ENCODE results near the gene BCAM. TPM values are rescaled to one million over a fixed set of nuclear protein-coding genes. Genes with fewer than 3 reads are reported as not detected.

Gene BCAM
- total RNA-seq, 4 donors from 2014 or later = 83.5 to 139 (median 90.9) TPM

DNA sequence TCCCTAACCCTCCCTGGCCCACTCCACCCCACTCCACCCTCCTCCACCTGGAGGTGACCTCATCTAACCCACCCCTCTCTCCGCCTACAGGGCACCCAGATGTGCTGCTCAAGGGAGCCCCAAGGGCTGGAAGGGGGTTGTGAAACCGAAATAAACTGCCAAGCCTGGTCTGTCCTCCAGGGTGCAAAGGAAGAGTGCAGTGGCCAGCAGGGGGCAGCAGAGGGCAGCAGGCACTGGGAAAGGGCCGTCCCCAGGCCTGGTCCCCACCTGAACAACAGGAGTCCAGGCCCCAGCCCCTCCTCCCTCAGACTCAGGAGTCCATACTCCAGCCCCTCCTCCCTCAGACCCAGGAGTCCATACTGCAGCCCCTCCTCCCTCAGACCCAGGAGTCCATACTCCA, 8.4 kb upstream of the BCAM start:
- Histone ChIP-seq H3K4me3 (no peak overlapping the region), H3K27me3 (no peaks in the 10 kb centered on the region), H3K4me1 (peaks cover 0 to 18% (median 0%) of the 10 kb centered on the region in 4 donors), H3K9me3 (peaks cover 0 to 6% (median 0%) of the 10 kb centered on the region in 4 donors), H3K36me3 (no peaks in the 10 kb centered on the region), H3K27ac (peak overlapping the region in 1 of 4 donors; percentile 29)
- TF ChIP-seq, protein P1, sequence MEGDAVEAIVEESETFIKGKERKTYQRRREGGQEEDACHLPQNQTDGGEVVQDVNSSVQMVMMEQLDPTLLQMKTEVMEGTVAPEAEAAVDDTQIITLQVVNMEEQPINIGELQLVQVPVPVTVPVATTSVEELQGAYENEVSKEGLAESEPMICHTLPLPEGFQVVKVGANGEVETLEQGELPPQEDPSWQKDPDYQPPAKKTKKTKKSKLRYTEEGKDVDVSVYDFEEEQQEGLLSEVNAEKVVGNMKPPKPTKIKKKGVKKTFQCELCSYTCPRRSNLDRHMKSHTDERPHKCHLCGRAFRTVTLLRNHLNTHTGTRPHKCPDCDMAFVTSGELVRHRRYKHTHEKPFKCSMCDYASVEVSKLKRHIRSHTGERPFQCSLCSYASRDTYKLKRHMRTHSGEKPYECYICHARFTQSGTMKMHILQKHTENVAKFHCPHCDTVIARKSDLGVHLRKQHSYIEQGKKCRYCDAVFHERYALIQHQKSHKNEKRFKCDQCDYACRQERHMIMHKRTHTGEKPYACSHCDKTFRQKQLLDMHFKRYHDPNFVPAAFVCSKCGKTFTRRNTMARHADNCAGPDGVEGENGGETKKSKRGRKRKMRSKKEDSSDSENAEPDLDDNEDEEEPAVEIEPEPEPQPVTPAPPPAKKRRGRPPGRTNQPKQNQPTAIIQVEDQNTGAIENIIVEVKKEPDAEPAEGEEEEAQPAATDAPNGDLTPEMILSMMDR (IDR thresholded peaks at IDR 0.05) = peak; percentile 92 to 96 (median 94)
- no peak for TF ChIP-seq EP300 (IDR thresholded peaks at IDR 0.05)
- 0 to 3% methylated on average over 2 to 3 of the region's 3 CpGs for WGBS, 2 donors
- DNase-seq (ENCODE audit: low spot score in 2 of 2) = peak; percentile 75 to 86

DNA sequence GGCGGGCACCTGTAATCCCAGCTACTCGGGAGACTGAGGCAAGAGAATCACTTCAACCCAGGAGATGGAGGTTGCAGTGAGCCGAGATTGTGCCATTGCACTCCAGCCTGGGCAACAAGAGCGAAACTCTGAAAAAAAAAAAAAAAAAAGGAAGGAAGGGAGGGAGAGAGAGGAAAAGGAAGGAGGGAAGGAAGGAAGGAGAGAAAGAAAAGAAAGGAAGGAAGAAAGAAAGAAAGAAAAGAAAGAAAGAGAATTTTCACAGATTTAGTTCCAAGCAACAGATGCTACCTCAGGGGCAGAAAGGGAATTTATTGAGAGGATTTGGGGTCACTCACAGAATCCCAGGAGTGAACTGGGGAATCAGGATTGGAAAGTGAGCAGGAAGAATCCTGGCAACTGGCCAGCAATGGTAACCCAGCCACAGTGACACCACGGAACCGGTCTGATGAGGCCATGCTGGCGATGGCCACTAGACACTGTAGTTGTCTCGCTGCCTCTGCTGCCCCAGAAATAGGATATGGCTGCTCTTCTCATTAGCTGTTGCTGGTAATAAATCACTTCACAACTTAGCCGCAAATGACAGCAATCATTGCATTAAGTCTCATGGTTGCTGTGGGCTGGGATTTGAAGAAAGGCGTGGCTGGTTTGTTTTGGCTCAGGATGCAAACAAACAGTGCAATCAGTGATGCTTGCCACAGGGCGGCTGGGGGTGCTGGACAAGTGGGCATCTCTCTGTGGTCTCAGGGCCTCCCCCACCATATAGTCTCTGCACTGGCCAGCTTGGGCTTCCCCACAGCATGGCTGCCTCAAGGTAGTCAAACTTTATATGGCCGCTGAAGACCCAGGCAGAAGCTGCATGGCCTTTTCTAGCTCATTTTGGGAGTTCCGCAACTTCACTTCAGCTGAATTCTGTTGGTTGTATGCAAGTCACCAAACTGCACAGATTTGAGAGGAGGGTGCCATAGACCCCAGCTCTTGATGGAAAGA, 5.2 kb upstream of the BCAM start:
- TF ChIP-seq, protein P1 (IDR thresholded peaks at IDR 0.05) = no peak
- no peak for TF ChIP-seq POLR2A (IDR thresholded peaks at IDR 0.05)
- TF ChIP-seq EP300 (IDR thresholded peaks at IDR 0.05) = no peak
- Histone ChIP-seq H3K9me3 (peaks cover 0 to 6% (median 0%) of the 10 kb centered on the region in 4 donors), H3K27me3 (no peaks in the 10 kb centered on the region), H3K36me3 (no peaks in the 10 kb centered on the region), H3K27ac (no peak overlapping the region), H3K4me3 (no peak overlapping the region), H3K4me1 (peaks cover 0 to 22% (median 8%) of the 10 kb centered on the region in 4 donors)
- no peak for DNase-seq (ENCODE audit: low spot score in 2 of 2)
- WGBS, 2 donors = 81 to 89% methylated on average over 13 of the region's 13 CpGs

DNA sequence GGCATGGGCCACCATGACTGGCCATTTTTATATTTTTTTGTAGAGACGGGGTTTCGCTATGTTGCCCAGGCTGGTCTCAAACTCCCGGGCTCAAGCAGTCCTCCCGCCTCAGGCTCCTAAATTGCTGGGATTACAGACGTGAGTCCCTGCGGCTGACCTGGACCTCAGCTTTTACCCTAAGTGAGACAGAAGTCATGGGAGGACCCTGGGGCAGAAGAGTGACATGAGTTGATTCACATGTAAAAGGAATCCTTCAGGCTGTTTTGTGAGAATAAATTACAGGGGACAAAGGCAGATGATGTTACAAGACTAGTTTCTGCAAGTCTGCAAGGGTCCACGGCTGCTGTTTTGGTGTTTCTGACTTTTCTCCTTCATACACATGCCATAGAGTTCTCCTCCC, 2.6 kb upstream of the BCAM start:
- 75% methylated on average over 7 of the region's 7 CpGs for WGBS, 2 donors
- Histone ChIP-seq H3K27me3 (no peaks in the 10 kb centered on the region), H3K9me3 (peaks cover 0 to 6% (median 0%) of the 10 kb centered on the region in 4 donors), H3K4me1 (peaks cover 0 to 39% (median 23%) of the 10 kb centered on the region in 4 donors), H3K27ac (no peak overlapping the region), H3K36me3 (no peaks in the 10 kb centered on the region), H3K4me3 (no peak overlapping the region)
- TF ChIP-seq POLR2A (IDR thresholded peaks at IDR 0.05) (no peak), EP300 (IDR thresholded peaks at IDR 0.05) (no peak)
- TF ChIP-seq, protein P1 (IDR thresholded peaks at IDR 0.05) = no peak
- no peak for DNase-seq (ENCODE audit: low spot score in 2 of 2)

DNA sequence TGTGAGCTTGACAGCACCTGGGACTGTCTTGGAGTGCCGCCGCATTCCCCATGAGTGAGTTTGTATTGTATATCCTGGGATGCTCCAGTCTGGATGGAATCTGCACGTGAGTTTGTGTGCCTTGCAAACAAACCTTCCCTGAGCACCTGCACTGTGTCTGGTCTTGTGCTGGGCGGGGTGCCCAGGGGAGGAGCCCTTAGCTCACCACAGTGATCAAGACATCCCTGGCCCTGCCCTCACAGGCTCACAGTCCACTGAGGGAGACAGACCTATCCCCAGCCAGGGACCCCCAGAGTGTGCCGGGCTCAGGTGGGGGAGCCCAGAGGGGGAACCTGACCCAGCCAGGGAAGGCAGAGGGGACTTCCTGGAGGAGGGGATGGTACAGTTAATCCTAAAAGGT, 1.7 kb upstream of the BCAM start:
- Histone ChIP-seq H3K36me3 (peaks cover 0 to 4% (median 0%) of the 10 kb centered on the region in 3 donors), H3K27ac (peak overlapping the region in 2 of 4 donors; percentile 85 to 90), H3K27me3 (no peaks in the 10 kb centered on the region), H3K4me3 (no peak overlapping the region), H3K9me3 (peaks cover 0 to 6% (median 0%) of the 10 kb centered on the region in 4 donors), H3K4me1 (peaks cover 0 to 48% (median 23%) of the 10 kb centered on the region in 4 donors)
- 79 to 90% methylated on average over 4 to 5 of the region's 5 CpGs for WGBS, 2 donors
- TF ChIP-seq EP300 (IDR thresholded peaks at IDR 0.05) (no peak), POLR2A (IDR thresholded peaks at IDR 0.05) (no peak)
- TF ChIP-seq, protein P1 (IDR thresholded peaks at IDR 0.05) = no peak
- no peak for DNase-seq (ENCODE audit: low spot score in 2 of 2)
